Fibroblast of pulmonary artery (primary cell): ENCODE data around the gene HMGB2.

Experiments used
- DNase-seq: peaks from one replicate; pipeline ENCODE4 v3.0.0-alpha.2; 2010; ENCODE audit warnings: low read depth
- H3K4me3 ChIP-seq: replicated peaks from 2 replicates; pipeline ENCODE4 v1.5.1; 2011; ENCODE audit warnings: low read depth, mild to moderate bottlenecking, control low read depth, low read length, moderate library complexity
- CTCF ChIP-seq: IDR thresholded peaks from 2 replicates; pipeline ENCODE4 v1.5.1; 2011; ENCODE audit warnings: mild to moderate bottlenecking, control low read depth, low read length, inconsistent platforms; ENCODE audit errors: missing control alignments

The HMGB2 gene

GRCh38 chr4:173337463-173337862, 3.3 kb upstream of the HMGB2 start:
- DNase-seq, result no peak
- no peak for TF ChIP-seq CTCF
- H3K4me3 ChIP-seq, result no peak overlapping the region

- DNase-seq, result peak; percentile 75
- H3K4me3 ChIP-seq, result peak overlapping the region; percentile 84
- TF ChIP-seq CTCF, result no peak
Observed at GRCh38 chr4:173334891-173335752, 964 bp upstream of the HMGB2 start.

- TF ChIP-seq CTCF, result no peak
- H3K4me3 ChIP-seq, result peak overlapping the region; percentile 84
- peak; percentile 40 for DNase-seq
Observed at GRCh38 chr4:173333658-173334084, 487 bp downstream of the HMGB2 start.

GRCh38 chr4:173332963-173333657, 1.0 kb downstream of the HMGB2 start:
- DNase-seq, result no peak
- no peak for TF ChIP-seq CTCF
- peak overlapping the region; percentile 84 for H3K4me3 ChIP-seq

- no peak for TF ChIP-seq CTCF
- peak; percentile 40 for DNase-seq
- H3K4me3 ChIP-seq, result peak overlapping the region; percentile 84
Observed at GRCh38 chr4:173332021-173332487, 2.1 kb downstream of the HMGB2 start.

- H3K4me3 ChIP-seq, result no peak overlapping the region
- DNase-seq, result no peak
- TF ChIP-seq CTCF, result no peak
Observed at GRCh38 chr4:173330590-173330989, 3.6 kb downstream of the HMGB2 start.
